GM06990 (cell line): ENCODE results near the gene CSTB.

Experiments used
- DNase-seq: peaks from one replicate; pipeline ENCODE4 v3.0.0-alpha.2; 2011; ENCODE audit not compliant: insufficient read length; ENCODE audit errors: extremely low read depth
- H3K27me3 ChIP-seq: replicated peaks from 2 replicates; pipeline ENCODE4 v1.6.0; 2011; ENCODE audit warnings: low read length; ENCODE audit not compliant: control insufficient read depth, insufficient read depth
- H3K36me3 ChIP-seq: 2 replicates; pipeline ENCODE4 v1.5.1; 2011; ENCODE audit warnings: low read length; ENCODE audit not compliant: control insufficient read depth, insufficient read depth
- H3K4me3 ChIP-seq: replicated peaks from 2 replicates; pipeline ENCODE4 v1.5.1; 2011; ENCODE audit warnings: low read depth, mild to moderate bottlenecking, control low read depth, low read length
- CTCF ChIP-seq: IDR thresholded peaks from 2 replicates; pipeline ENCODE4 v1.5.1; 2011; ENCODE audit warnings: low read length, control low read depth, mild to moderate bottlenecking, inconsistent platforms; ENCODE audit not compliant: insufficient read depth, poor library complexity, severe bottlenecking

CSTB gene

GRCh38 chr21:43766734-43767497 lies 9.2 kb downstream of the CSTB start:
- Histone ChIP-seq H3K4me3 (no peak overlapping the region), H3K36me3 (peaks cover 3% of the 10 kb centered on the region)
- no peak for TF ChIP-seq CTCF

GRCh38 chr21:43764576-43765495 lies 11.3 kb downstream of the CSTB start:
- H3K4me3 ChIP-seq = no peak overlapping the region
- DNase-seq = no peak
- no peak for TF ChIP-seq CTCF
- H3K27me3 ChIP-seq = no peaks in the 10 kb centered on the region
- peaks cover 8% of the 10 kb centered on the region for H3K36me3 ChIP-seq

More at GRCh38 chr21:43766734-43767497, 9.2 kb downstream of the CSTB start:
- no peaks in the 10 kb centered on the region for H3K27me3 ChIP-seq
- no peak for DNase-seq

GRCh38 chr21:43763901-43764523 lies 12.1 kb downstream of the CSTB start:
- no peaks in the 10 kb centered on the region for H3K27me3 ChIP-seq
- no peak for DNase-seq

GRCh38 chr21:43762303-43763128 lies 13.6 kb downstream of the CSTB start:
- H3K36me3 ChIP-seq = peaks cover 13% of the 10 kb centered on the region
- no peaks in the 10 kb centered on the region for H3K27me3 ChIP-seq
- DNase-seq = no peak
- H3K4me3 ChIP-seq = no peak overlapping the region
- TF ChIP-seq CTCF = no peak

More at GRCh38 chr21:43763901-43764523, 12.1 kb downstream of the CSTB start:
- Histone ChIP-seq H3K36me3 (peaks cover 10% of the 10 kb centered on the region), H3K4me3 (no peak overlapping the region)
- no peak for TF ChIP-seq CTCF

GRCh38 chr21:43761886-43762285 lies 14.2 kb downstream of the CSTB start:
- no peak for DNase-seq
- H3K4me3 ChIP-seq = no peak overlapping the region
- no peaks in the 10 kb centered on the region for H3K27me3 ChIP-seq
- no peak for TF ChIP-seq CTCF
- peaks cover 16% of the 10 kb centered on the region for H3K36me3 ChIP-seq
